ENCODE results near the gene PIP5K1B.

DNA sequence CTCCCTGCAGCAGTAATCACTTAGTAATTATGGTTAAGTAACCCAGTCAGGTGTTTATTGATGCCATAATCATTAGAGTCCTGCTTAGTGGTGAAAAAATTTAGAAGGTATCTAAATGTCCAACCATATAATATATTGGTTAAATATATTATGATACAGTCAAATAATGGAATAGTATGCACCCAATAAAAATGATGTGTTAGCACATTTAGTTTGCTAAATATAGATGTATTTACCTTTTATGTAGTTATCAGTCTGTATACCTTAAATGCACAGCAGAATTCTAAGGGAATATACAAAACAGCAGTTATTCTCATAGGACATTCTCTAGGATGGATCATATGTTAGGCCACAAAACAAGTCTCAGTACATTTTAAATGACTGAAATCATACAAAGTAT lies 218.4 kb downstream of the PIP5K1B start:
- no peak for TF ChIP-seq ZFP30 (CRISPR knock-in tag; IDR thresholded peaks at IDR 0.05)
- TF ChIP-seq ZNF70 (CRISPR knock-in tag; IDR thresholded peaks at IDR 0.05): no peak
- TF ChIP-seq RARB (CRISPR knock-in tag; IDR thresholded peaks at IDR 0.05): no peak
- TF ChIP-seq, protein P1, sequence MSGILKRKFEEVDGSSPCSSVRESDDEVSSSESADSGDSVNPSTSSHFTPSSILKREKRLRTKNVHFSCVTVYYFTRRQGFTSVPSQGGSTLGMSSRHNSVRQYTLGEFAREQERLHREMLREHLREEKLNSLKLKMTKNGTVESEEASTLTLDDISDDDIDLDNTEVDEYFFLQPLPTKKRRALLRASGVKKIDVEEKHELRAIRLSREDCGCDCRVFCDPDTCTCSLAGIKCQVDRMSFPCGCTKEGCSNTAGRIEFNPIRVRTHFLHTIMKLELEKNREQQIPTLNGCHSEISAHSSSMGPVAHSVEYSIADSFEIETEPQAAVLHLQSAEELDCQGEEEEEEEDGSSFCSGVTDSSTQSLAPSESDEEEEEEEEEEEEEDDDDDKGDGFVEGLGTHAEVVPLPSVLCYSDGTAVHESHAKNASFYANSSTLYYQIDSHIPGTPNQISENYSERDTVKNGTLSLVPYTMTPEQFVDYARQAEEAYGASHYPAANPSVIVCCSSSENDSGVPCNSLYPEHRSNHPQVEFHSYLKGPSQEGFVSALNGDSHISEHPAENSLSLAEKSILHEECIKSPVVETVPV (CRISPR knock-in tag; IDR thresholded peaks at IDR 0.05): no peak
- TF ChIP-seq BACH2 (CRISPR knock-in tag; IDR thresholded peaks at IDR 0.05; ENCODE audit: borderline replicate concordance): no peak
- no peak for TF ChIP-seq ZFP3 (CRISPR knock-in tag; IDR thresholded peaks at IDR 0.05)
- TF ChIP-seq ZC3H10 (CRISPR knock-in tag; IDR thresholded peaks at IDR 0.05): no peak
- no peak for TF ChIP-seq PPARA (CRISPR knock-in tag; IDR thresholded peaks at IDR 0.05; ENCODE audit: borderline replicate concordance)

Data from SK-N-SH treated with all-trans-retinoic acid at 6 μM for 48 hours (cell line).